ENCODE data around the gene MAP3K5. TPM values are rescaled to one million over a fixed set of nuclear protein-coding genes. Genes with fewer than 3 reads are reported as not detected.

The MAP3K5 gene
- total RNA-seq, 1 donor from 2014 or later = 24.4 TPM

DNA sequence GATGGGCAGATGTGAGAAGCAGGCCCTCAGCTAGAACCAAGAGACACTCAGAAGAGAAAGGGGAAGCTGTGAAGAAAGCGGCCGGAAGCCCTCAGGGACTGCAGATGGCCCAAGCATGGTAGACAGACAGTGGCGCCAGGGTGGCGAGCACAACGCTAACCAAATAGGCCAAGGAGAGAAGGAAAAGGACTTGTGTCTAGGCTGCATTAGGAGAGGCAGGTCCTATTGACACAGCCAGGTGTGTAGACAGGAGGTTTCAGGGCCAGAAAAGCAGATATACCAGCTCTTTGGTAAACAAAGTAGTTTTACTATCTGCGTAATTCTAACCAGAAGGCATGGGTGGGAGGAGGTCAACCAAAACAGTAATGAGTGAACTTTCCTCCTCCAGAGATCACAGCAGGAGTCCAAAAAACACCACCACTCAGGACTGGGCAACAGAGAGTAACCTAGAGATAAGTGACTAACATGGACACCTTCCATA lies 226.2 kb downstream of the MAP3K5 start:
- DNase-seq (no peak), ATAC-seq (ENCODE audit: low read depth) (peak; percentile 52)
- ChIA-PET POLR2A (no interaction called here), CTCF (no interaction called here)
- intact Hi-C loops (cut with micrococcal nuclease) = no loop called here
- Mint-ChIP-seq H3K4me1 (peaks cover 9% of the 10 kb centered on the region), H3K4me3 (no peak overlapping the region), H3K27ac (no peak overlapping the region), H3K9me3 (peaks cover 6% of the 10 kb centered on the region), H3K36me3 (ENCODE audit: low read depth) (peaks cover 80% of the 10 kb centered on the region), H3K27me3 (no peaks in the 10 kb centered on the region)
- TF ChIP-seq, protein P1, sequence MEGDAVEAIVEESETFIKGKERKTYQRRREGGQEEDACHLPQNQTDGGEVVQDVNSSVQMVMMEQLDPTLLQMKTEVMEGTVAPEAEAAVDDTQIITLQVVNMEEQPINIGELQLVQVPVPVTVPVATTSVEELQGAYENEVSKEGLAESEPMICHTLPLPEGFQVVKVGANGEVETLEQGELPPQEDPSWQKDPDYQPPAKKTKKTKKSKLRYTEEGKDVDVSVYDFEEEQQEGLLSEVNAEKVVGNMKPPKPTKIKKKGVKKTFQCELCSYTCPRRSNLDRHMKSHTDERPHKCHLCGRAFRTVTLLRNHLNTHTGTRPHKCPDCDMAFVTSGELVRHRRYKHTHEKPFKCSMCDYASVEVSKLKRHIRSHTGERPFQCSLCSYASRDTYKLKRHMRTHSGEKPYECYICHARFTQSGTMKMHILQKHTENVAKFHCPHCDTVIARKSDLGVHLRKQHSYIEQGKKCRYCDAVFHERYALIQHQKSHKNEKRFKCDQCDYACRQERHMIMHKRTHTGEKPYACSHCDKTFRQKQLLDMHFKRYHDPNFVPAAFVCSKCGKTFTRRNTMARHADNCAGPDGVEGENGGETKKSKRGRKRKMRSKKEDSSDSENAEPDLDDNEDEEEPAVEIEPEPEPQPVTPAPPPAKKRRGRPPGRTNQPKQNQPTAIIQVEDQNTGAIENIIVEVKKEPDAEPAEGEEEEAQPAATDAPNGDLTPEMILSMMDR (IDR thresholded peaks at IDR 0.05) = no peak

DNA sequence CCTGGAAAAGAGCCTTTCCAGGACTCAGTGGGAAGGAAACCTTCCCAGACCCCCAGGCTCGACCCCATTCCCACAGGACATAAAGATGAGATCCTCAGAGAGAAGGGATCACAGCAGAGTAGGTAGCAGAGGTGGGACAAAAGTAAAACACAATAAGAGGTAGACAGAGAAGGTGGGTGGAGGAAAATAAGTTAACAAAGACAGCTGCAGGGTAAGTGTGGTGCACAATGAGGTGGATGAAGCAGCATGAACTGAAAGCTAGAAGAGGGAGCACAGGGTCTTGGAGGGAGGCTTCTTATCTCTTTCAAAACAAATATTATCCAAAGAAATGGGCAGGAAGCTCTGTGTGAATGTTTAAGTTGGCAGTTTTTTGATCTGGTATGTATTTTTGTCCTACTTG lies 228.1 kb downstream of the MAP3K5 start:
- no peaks in the 10 kb centered on the region for H3K27me3 Mint-ChIP-seq
- no peaks in the 10 kb centered on the region for H3K9me3 Mint-ChIP-seq
- peaks cover 71% of the 10 kb centered on the region for H3K36me3 Mint-ChIP-seq (ENCODE audit: low read depth)
- ChIA-PET CTCF (no interaction called here), POLR2A (no interaction called here)
- no peak overlapping the region for H3K4me3 Mint-ChIP-seq
- TF ChIP-seq, protein P1 (IDR thresholded peaks at IDR 0.05) = no peak
- DNase-seq = no peak
- no peak overlapping the region for H3K27ac Mint-ChIP-seq
- ATAC-seq (ENCODE audit: low read depth) = no peak
- H3K4me1 Mint-ChIP-seq = peaks cover 9% of the 10 kb centered on the region
- intact Hi-C loops (cut with micrococcal nuclease) = no loop called here

DNA sequence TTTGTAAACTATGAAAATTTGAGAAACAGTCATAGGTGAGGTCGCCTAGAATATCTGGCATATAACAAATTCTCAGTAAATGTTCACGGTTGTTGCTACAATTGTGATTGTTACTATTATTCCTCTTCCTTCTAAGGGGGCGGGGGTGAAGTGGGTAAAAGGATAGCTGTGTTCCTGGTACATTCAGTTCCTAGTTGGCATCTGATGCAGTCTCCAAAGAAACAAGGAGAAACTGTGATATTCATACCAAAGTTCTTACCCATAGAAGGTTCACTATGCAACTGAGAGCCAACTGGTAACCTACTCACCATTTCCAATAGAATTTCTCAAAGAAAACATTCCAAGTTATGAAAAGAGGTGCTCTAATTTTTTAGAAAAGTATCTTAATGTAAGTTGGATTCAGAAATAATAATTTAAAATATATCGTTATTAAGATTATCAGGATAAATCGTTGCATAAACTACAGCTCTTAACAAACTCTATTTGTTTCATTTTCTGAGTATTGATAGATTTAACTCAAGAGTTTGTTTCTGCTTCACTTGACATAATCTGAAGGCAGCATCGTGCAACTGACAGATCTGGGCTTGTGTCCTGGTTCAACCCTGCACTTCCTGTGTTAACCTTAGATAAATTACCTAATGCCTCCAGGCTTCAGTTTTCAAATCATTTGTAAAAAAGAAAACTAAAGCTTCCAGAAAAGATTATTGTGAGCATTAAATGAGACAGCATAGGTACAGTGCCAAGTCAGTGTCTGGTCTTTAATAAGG lies 228.7 kb downstream of the MAP3K5 start:
- Mint-ChIP-seq H3K4me1 (peaks cover 9% of the 10 kb centered on the region), H3K27me3 (no peaks in the 10 kb centered on the region), H3K27ac (no peak overlapping the region), H3K4me3 (no peak overlapping the region), H3K9me3 (no peaks in the 10 kb centered on the region), H3K36me3 (ENCODE audit: low read depth) (peaks cover 68% of the 10 kb centered on the region)
- DNase-seq = no peak
- CTCF ChIA-PET = no interaction called here
- TF ChIP-seq, protein P1 (IDR thresholded peaks at IDR 0.05) = no peak
- no peak for ATAC-seq (ENCODE audit: low read depth)
- intact Hi-C loops (cut with micrococcal nuclease) = no loop called here
- POLR2A ChIA-PET = no interaction called here

DNA sequence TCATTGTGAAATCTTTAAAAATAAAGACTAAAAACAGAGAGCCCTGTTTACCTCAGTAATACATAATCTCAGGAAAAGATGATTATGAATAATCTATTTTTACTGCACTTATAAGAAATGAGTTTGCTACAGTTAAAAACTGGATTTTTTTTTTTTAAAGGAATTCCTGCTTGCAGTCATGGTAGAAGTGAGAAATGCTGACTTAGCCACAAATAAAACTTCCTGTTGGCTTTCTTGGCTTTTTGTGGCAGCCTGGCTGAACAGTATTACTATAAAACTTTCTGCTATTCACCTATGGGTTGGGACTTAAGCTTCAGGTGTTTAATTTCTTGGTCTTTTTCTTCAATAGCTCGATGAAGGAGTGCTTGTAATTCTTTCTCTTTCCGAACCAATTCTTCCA lies 230.1 kb downstream of the MAP3K5 start:
- TF ChIP-seq, protein P1 (IDR thresholded peaks at IDR 0.05) = no peak
- peaks cover 67% of the 10 kb centered on the region for H3K36me3 Mint-ChIP-seq (ENCODE audit: low read depth)
- ChIA-PET CTCF (no interaction called here), POLR2A (no interaction called here)
- H3K9me3 Mint-ChIP-seq = no peaks in the 10 kb centered on the region
- intact Hi-C loops (cut with micrococcal nuclease) = no loop called here
- no peaks in the 10 kb centered on the region for H3K27me3 Mint-ChIP-seq
- DNase-seq (no peak), ATAC-seq (ENCODE audit: low read depth) (no peak)
- no peak overlapping the region for H3K4me3 Mint-ChIP-seq
- no peak overlapping the region for H3K27ac Mint-ChIP-seq
- peaks cover 9% of the 10 kb centered on the region for H3K4me1 Mint-ChIP-seq

DNA sequence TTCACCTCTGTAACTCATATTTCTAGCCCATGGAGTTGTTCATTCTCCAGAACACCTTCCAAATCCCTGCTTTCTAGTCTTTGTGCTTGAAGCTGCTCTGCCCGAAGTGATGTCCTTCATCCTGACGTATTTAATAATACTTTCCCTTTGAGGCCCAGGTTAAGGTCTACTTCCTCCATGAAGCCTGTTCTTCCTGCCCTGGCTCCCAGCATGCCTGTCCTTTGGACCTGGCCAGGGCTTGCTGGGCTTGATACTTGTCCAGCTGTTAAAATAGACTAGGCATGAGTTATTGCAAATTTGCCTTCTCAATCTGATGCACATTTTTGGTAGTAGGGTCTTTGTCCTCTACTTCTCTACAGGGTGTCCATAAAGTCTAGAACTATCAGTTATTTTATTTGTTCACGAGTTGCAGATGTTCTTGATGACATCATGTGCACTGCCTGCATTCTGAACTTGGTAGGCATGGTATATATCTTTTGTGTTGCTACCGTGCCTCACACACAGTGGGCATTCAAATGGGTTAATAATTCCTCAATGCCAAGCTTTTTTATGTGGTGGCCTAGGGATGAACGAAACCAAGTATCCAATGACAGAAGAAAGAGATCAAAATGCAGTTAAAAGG lies 239.0 kb downstream of the MAP3K5 start:
- Mint-ChIP-seq H3K36me3 (ENCODE audit: low read depth) (peaks cover 26% of the 10 kb centered on the region), H3K27ac (no peak overlapping the region), H3K9me3 (no peaks in the 10 kb centered on the region), H3K27me3 (peaks cover 15% of the 10 kb centered on the region), H3K4me3 (no peak overlapping the region), H3K4me1 (peaks cover 9% of the 10 kb centered on the region)
- TF ChIP-seq, protein P1 (IDR thresholded peaks at IDR 0.05) = no peak
- CTCF ChIA-PET = no interaction called here
- DNase-seq (no peak), ATAC-seq (ENCODE audit: low read depth) (no peak)
- intact Hi-C loops (cut with micrococcal nuclease) = loop anchor here (5.0 to 10.0 kb wide), 3 partner anchors 298 to 1098 kb away; partner anchors contain the start of gene MTFR2
- POLR2A ChIA-PET = no interaction called here
